Left lung (tissue), 10 donors: ENCODE results near the gene TBC1D8. TPM values are rescaled to one million over a fixed set of nuclear protein-coding genes. Genes with fewer than 3 reads are reported as not detected.
A peak's percentile ranks its signal among the peaks of the same experiment; 100 is the strongest.

Experiments
- ATAC-seq: fragments of 200-7000 bp; cut with Tn5 transposase; one replicate; pipeline ENCODE4 v1.9.1; 2020; ENCODE audit warnings: moderate library complexity
- DNase-seq, 4 donors: peaks; one replicate each; pipeline ENCODE4 v3.0.0-alpha.2; 2013 to 2020
- H3K27ac ChIP-seq, 2 donors: fragments of 200-600 bp; sonication (generic) in 1 of 2; one replicate each; pipeline versions ENCODE4 v1.5.0 to v1.8.0; 2020 to 2021
- H3K27me3 ChIP-seq, 2 donors: fragments of 200-600 bp; sonication (generic) in 1 of 2; one replicate each; pipeline versions ENCODE4 v1.5.0 to v1.8.0; 2020 to 2021
- H3K36me3 ChIP-seq, 2 donors: fragments of 200-600 bp; sonication (generic) in 1 of 2; one replicate each; pipeline versions ENCODE4 v1.5.0 to v1.8.0; 2020 to 2021
- H3K4me1 ChIP-seq, 2 donors: fragments of 200-600 bp; one replicate each; pipeline ENCODE4 v1.8.0; 2021
- H3K4me3 ChIP-seq, 2 donors: fragments of 200-600 bp; sonication (generic) in 1 of 2; one replicate each; pipeline versions ENCODE4 v1.5.0 to v1.8.0; 2020 to 2021; ENCODE audit warnings: mild to moderate bottlenecking in 1 of 2
- H3K9me3 ChIP-seq, 2 donors: fragments of 200-600 bp; sonication (generic) in 1 of 2; one replicate each; pipeline versions ENCODE4 v1.5.0 to v1.8.0; 2020 to 2021
- intact Hi-C, 2 donors: fragments of 100-400 bp; cut with DNase I; formaldehyde crosslinking; loops; one replicate each; pipeline versions ENCODE4 v1.11.2 to v1.14.2; 2022
- polyA plus RNA-seq, 6 donors: library from polyadenylated mRNA; unstranded; fragments of 120-200 nt; gene quantifications; one replicate each; pipeline ENCODE4 v1.2.1, GENCODE V29; 2013; ENCODE audit not compliant: insufficient read length in 6 of 6
- total RNA-seq, 2 donors: library from RNA; stranded (reverse); fragmentation: NEBNext Ultra II Directional; extraction: Animal tissue kit (Norgen Biotek cat#: 25700); gene quantifications; one replicate each; pipeline ENCODE4 v1.2.1, GENCODE V29; 2021
- TF ChIP-seq, protein P1 (sequence below), 2 donors: fragments of 200-600 bp; sonication (generic) in 1 of 2; IDR thresholded peaks; one replicate each; pipeline versions ENCODE4 v1.5.0 to v1.8.0; 2021; ENCODE audit warnings: antibody characterized with exemption in 2 of 2
- donor health status: DM: no; HTN: yes; CAD: no.
- donor health status: DM: no; HTN: no; CAD: no.

TBC1D8 gene
- total and polyA plus RNA-seq, 8 donors = 11.7 to 36.5 (median 32.1) TPM

DNA sequence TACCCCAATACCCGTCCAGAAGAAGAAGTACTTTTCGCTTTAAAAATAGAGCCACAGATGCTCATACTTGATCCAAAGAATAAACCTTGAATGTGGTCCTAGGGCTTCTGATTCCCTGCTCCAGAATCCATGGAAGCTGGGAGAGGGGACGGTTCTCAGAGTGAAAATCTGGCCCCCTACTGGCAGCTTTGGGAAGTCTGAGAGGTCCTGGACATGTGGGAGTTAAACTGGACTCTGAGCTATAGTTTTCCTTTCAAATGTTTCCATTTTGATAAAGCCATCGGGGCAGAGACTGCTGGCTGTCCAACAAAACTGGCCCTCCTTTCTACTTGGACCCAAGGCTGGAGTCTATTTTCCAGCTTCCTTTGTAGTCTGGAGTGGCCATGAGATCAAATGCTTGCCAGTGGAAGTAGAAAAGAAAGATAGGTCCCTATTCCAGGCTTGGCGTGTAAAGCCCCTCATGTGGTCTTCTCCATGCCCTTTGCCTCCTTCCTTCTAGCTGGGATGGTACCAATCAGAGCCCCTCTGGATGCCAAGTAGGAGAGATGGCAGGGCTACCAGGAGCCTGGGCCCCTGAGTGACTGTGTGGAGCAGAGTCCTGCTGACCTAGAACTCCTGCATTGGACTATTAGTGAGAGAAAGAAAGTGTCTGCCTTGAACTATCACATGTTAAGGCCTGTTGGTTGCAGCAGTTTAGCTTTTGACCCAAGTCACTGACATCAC, 37.7 kb upstream of the TBC1D8 start:
- Histone ChIP-seq H3K9me3 (peaks cover 0 to 20% of the 10 kb centered on the region in 2 donors), H3K27ac (no peak overlapping the region), H3K27me3 (no peaks in the 10 kb centered on the region), H3K36me3 (no peaks in the 10 kb centered on the region), H3K4me1 (peaks cover 0 to 13% of the 10 kb centered on the region in 2 donors), H3K4me3 (no peak overlapping the region)
- intact Hi-C loops = no loop called here
- TF ChIP-seq, protein P1, sequence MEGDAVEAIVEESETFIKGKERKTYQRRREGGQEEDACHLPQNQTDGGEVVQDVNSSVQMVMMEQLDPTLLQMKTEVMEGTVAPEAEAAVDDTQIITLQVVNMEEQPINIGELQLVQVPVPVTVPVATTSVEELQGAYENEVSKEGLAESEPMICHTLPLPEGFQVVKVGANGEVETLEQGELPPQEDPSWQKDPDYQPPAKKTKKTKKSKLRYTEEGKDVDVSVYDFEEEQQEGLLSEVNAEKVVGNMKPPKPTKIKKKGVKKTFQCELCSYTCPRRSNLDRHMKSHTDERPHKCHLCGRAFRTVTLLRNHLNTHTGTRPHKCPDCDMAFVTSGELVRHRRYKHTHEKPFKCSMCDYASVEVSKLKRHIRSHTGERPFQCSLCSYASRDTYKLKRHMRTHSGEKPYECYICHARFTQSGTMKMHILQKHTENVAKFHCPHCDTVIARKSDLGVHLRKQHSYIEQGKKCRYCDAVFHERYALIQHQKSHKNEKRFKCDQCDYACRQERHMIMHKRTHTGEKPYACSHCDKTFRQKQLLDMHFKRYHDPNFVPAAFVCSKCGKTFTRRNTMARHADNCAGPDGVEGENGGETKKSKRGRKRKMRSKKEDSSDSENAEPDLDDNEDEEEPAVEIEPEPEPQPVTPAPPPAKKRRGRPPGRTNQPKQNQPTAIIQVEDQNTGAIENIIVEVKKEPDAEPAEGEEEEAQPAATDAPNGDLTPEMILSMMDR (IDR thresholded peaks at IDR 0.05) = peak; percentile 49 to 60
- DNase-seq (no peak), ATAC-seq (peak; percentile 57)

DNA sequence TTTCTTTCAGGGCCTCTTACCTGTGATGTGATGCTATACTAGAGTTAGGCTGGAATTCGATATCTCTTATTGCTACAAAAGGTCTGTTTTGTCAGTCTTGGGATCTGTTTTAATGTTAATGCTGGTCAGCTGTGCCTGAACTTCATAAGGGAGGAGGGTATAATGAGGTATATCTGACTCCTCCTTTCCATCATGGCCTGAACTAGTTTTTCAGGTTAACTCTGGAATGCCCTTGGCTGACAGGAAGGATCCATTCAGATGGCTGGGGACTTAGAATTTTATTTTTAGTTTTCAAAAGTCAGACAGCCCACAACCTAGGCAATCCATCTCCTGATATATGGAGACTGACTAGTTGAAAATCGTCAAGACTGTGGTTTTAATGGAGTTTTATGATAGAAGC, 35.9 kb upstream of the TBC1D8 start:
- TF ChIP-seq, protein P1 (IDR thresholded peaks at IDR 0.05) = no peak
- intact Hi-C loops = no loop called here
- Histone ChIP-seq H3K9me3 (peaks cover 0 to 20% of the 10 kb centered on the region in 2 donors), H3K27me3 (no peaks in the 10 kb centered on the region), H3K4me3 (no peak overlapping the region), H3K27ac (no peak overlapping the region), H3K36me3 (no peaks in the 10 kb centered on the region), H3K4me1 (peaks cover 0 to 11% of the 10 kb centered on the region in 2 donors)
- no peak for ATAC-seq
- DNase-seq = no peak

DNA sequence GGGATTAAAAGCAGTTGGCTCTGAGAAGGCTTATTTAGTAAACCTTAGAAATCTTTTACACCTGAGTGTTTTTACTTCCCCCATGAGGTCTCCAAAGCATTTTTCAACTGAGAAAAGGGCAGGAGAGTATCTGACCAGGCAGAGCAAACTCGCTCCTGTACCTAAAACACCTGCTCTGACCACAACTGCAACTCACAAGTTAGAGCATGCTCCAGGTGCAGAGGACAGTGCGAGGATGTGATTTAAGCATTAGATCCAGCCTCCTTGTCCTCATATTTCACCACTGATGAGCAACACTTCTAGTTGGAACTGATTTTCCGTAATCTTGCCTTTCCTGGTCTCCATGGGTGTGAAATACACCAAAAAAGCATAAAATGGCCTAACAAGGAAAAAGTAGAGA, 34.5 kb upstream of the TBC1D8 start:
- Histone ChIP-seq H3K4me1 (no peaks in the 10 kb centered on the region), H3K36me3 (no peaks in the 10 kb centered on the region), H3K4me3 (no peak overlapping the region), H3K27ac (no peak overlapping the region), H3K27me3 (no peaks in the 10 kb centered on the region), H3K9me3 (peaks cover 0 to 20% of the 10 kb centered on the region in 2 donors)
- intact Hi-C loops = no loop called here
- TF ChIP-seq, protein P1 (IDR thresholded peaks at IDR 0.05) = no peak
- DNase-seq = no peak
- no peak for ATAC-seq

DNA sequence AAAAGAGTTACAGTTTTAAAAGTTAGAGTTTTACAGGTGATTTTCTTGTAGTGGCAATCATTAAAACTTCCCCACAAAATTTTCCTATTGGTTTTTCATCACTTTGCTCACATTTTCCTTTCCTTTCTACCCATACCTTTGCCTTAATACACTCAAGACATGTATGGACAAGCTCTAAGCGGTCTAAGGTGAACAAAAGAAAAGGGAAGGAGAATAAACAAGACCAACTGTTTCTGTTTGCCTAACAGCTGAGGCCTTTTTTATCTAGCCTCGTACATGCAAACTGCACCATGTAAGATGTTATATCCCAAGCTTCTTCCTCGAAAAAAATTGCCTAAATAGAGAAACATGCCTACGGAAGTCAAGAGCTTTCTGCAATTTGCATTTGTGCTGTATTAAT, 33.9 kb upstream of the TBC1D8 start:
- Histone ChIP-seq H3K4me3 (no peak overlapping the region), H3K36me3 (no peaks in the 10 kb centered on the region), H3K27ac (no peak overlapping the region), H3K4me1 (no peaks in the 10 kb centered on the region), H3K27me3 (no peaks in the 10 kb centered on the region), H3K9me3 (peaks cover 0 to 20% of the 10 kb centered on the region in 2 donors)
- intact Hi-C loops = no loop called here
- no peak for ATAC-seq
- TF ChIP-seq, protein P1 (IDR thresholded peaks at IDR 0.05) = no peak
- DNase-seq = no peak

DNA sequence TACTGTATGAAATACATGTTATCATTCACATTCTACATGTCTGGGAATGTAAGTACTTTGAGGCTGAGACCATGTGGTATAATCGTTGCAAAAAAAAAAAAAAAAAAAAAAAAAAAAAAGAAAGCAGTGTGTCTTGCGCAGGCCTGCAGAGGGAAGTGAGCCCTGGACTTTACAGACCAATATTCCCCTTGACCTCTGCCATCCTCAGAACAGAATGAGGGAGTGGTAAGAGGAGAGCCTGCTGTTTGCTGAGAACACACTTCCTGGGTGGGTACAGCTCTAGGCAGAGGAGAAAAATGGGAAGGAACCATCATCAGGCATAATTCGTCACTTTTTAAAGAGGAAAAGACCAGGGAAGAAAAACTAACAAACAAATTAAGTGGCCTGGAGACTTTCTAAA, 28.8 kb upstream of the TBC1D8 start:
- H3K4me1 ChIP-seq = peaks cover 0 to 14% of the 10 kb centered on the region in 2 donors
- TF ChIP-seq, protein P1 (IDR thresholded peaks at IDR 0.05) = no peak
- H3K27ac ChIP-seq = peak overlapping the region in 1 of 2 donors; percentile 37
- H3K4me3 ChIP-seq = no peak overlapping the region
- peak in 1 of 4 donors; percentile 48 for DNase-seq
- no peaks in the 10 kb centered on the region for H3K9me3 ChIP-seq
- no peaks in the 10 kb centered on the region for H3K36me3 ChIP-seq
- ATAC-seq = peak; percentile 94
- intact Hi-C loops = no loop called here
- H3K27me3 ChIP-seq = no peaks in the 10 kb centered on the region
